ENCODE results near the gene PGBD2. TPM values are rescaled to one million over a fixed set of nuclear protein-coding genes. Genes with fewer than 3 reads are reported as not detected.

The PGBD2 gene
- total and polyA plus RNA-seq, 10 of the 15 experiments (the other 5 are each of a cell fraction or from before 2014, with no cell fraction given), result 4.0 to 10.3 (median 4.5) TPM

DNA sequence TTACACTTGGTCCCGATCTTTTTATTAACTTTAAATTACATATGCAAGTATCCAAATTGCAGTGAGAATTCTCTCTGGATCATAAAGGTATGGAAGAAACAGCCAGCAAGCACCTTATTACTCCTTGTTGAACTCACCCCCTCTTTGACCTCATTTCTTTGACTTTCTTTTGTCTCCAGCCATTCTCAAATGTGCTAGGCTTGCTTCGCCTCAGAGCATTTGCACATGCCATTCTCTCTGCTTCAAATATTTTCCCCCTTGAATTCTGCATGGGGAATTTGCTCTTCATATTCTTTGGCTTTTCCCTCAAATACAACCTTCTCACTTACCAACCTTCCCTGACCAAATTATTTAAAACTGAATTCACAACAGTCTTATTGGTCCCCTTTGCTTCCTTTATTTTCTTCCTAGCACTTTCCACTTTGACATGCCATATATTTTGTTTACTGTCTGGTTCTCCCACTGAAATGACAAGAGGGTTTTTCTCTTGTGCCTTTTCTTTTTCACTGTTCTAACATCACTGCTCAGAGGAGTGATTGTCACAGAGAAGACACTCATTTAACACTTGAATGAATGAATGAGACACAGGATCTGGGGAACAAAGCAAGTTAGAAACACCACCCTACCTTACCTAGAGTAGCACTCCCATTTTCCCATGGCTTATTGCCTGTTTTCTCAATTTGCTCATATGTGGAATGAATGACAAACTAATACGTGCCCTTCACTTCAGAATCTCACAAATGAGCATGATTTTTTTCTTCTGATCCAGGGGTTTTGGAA lies 1.4 kb upstream of the PGBD2 start:
- ChIA-PET SMC1A (ENCODE audit: uncharacterized antibody, unreplicated experiment) (interaction anchor here (0.8 to 1.5 kb wide), 2 partner anchors 15 to 1515 kb away, joined by 3 to 4 read pairs; no protein-coding TSS in a partner anchor), CTCF (interaction anchor here (1.0 to 1.8 kb wide), 3 partner anchors 28 to 63 kb away, joined by 4 to 7 read pairs (median 4); partner anchors contain the start of gene ZNF692), POLR2A (no interaction called here), RAD21 (ENCODE audit: unreplicated experiment) (no interaction called here)
- no peak overlapping the region for H2AFZ ChIP-seq (ENCODE audit: control insufficient read depth, low read depth, low read length)
- WGBS (ENCODE audit: insufficient coverage, insufficient replicate concordance, low lambda C conversion rate, missing lambda C conversion rate), result 83% methylated on average over 3 of the region's 3 CpGs
- FAIRE-seq (no peak), ATAC-seq (no peak), DNase-seq (ENCODE audit: low read depth, low spot score) (no peak)
- H3K79me2 ChIP-seq (ENCODE audit: control insufficient read depth, insufficient read depth, low read length), result peaks cover 6% of the 10 kb centered on the region
- peaks cover 2% of the 10 kb centered on the region; the same call in 1 of the 2 replicates for H3K4me1 ChIP-seq (ENCODE audit: control insufficient read depth, insufficient read depth, low read length)
- H3K4me2 ChIP-seq (ENCODE audit: control insufficient read depth, insufficient read depth), result no peak overlapping the region
- no peak overlapping the region for H3K9ac ChIP-seq (ENCODE audit: control insufficient read depth, insufficient read depth, low read length)
- H3K4me3 ChIP-seq, result no peak overlapping the region
- intact Hi-C loops (cut with micrococcal nuclease; ENCODE audit: unreplicated experiment) (no loop called here), in situ Hi-C loops (cut with MboI) (no loop called here)
- H3K27ac ChIP-seq (ENCODE audit: control insufficient read depth, insufficient read depth), result no peak overlapping the region
- BruUV-seq (replicated peaks), result no TSS peak
- H4K20me1 ChIP-seq (ENCODE audit: control insufficient read depth, insufficient read depth), result no peaks in the 10 kb centered on the region
- TF ChIP-seq ASH2L (IDR thresholded peaks at IDR 0.05; ENCODE audit: borderline replicate concordance, low read depth) (no peak), STAT1 (conservative IDR thresholded peaks at IDR 0.05) (no peak), RAD21 (IDR thresholded peaks at IDR 0.05; ENCODE audit: insufficient read depth, low read depth, low read length) (no peak), ATF7 (IDR thresholded peaks at IDR 0.05; ENCODE audit: low read depth) (no peak)
- no peaks in the 10 kb centered on the region for H3K9me3 ChIP-seq (replicated peaks; ENCODE audit: control insufficient read depth, insufficient read depth, low read length)
- no peaks in the 10 kb centered on the region for H3K27me3 ChIP-seq (replicated peaks in 1 of 2; ENCODE audit: control insufficient read depth in 2 of 2, insufficient read depth in 2 of 2, low read length in 1 of 2)
- H3K36me3 ChIP-seq (ENCODE audit: control insufficient read depth in 2 of 2, insufficient read depth in 2 of 2, low read length in 1 of 2), result no peaks in the 10 kb centered on the region

DNA sequence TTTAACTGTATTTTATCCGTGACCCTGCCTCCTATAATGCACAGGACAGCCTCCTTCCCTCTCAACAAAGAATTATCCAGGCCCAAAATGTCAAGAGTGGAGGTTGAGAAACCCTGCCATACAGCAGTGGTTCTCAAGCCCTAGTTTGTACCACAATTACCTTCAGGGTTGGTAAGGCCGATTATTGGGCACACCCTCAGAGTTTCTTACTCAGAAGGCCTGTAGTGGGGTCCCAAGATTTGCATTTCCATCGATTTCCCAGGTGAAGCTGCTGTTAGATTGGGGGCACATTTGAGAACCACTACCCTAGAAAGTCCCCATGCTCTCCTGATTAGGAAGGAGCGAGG lies 400 bp upstream of the PGBD2 start:
- RAD21 ChIA-PET (ENCODE audit: unreplicated experiment), result interaction anchor here (1.0 to 1.9 kb wide), 2 partner anchors 32 to 79 kb away, joined by 3 to 9 read pairs; no protein-coding TSS in a partner anchor
- Histone ChIP-seq H3K4me1 (ENCODE audit: control insufficient read depth, insufficient read depth, low read length) (peaks cover 2% of the 10 kb centered on the region; the same call in 1 of the 2 replicates), H3K79me2 (ENCODE audit: control insufficient read depth, insufficient read depth, low read length) (peaks cover 6% of the 10 kb centered on the region), H2AFZ (ENCODE audit: control insufficient read depth, low read depth, low read length) (peak overlapping the region; percentile 97), H3K4me3 (peak overlapping the region; percentile 84), H3K9ac (ENCODE audit: control insufficient read depth, insufficient read depth, low read length) (peak overlapping the region; percentile 74), H3K27ac (ENCODE audit: control insufficient read depth, insufficient read depth) (peak overlapping the region; percentile 82), H3K36me3 (ENCODE audit: control insufficient read depth in 2 of 2, insufficient read depth in 2 of 2, low read length in 1 of 2) (no peaks in the 10 kb centered on the region), H3K4me2 (ENCODE audit: control insufficient read depth, insufficient read depth) (peak overlapping the region; percentile 55), H3K27me3 (replicated peaks in 1 of 2; ENCODE audit: control insufficient read depth in 2 of 2, insufficient read depth in 2 of 2, low read length in 1 of 2) (no peaks in the 10 kb centered on the region), H3K9me3 (replicated peaks; ENCODE audit: control insufficient read depth, insufficient read depth, low read length) (no peaks in the 10 kb centered on the region), H4K20me1 (ENCODE audit: control insufficient read depth, insufficient read depth) (no peaks in the 10 kb centered on the region)
- POLR2A ChIA-PET, result interaction anchor here (1.5 to 2.0 kb wide), 2 partner anchors 63 to 77 kb away, joined by 7 to 10 read pairs; no protein-coding TSS in a partner anchor
- BruUV-seq (replicated peaks), result TSS peak; percentile 99
- DNase-seq (ENCODE audit: low read depth, low spot score) (no peak), FAIRE-seq (peak; percentile 23), ATAC-seq (no peak; the same call in 1 of the 3 replicates)
- intact Hi-C loops (cut with micrococcal nuclease; ENCODE audit: unreplicated experiment), result loop anchor here (1.0 kb wide), 2 partner anchors 31 to 67 kb away; partner anchors contain the start of gene ZNF672
- in situ Hi-C loops (cut with MboI), result no loop called here
- SMC1A ChIA-PET (ENCODE audit: uncharacterized antibody, unreplicated experiment), result interaction anchor here (1.1 to 1.7 kb wide), 3 partner anchors 20 to 68 kb away, joined by 4 to 6 read pairs (median 4); partner anchors contain the start of genes ZNF672 and ZNF692
- CTCF ChIA-PET, result interaction anchor here (0.7 to 2.1 kb wide), 5 partner anchors 24 to 79 kb away, joined by 3 to 9 read pairs (median 4); partner anchors contain the start of gene SH3BP5L
- 11% methylated on average over 4 of the region's 4 CpGs for WGBS (ENCODE audit: insufficient coverage, insufficient replicate concordance, low lambda C conversion rate, missing lambda C conversion rate)
- no peak for TF ChIP-seq CREB1 (IDR thresholded peaks at IDR 0.05; ENCODE audit: low read depth)
- TF ChIP-seq, protein P1, sequence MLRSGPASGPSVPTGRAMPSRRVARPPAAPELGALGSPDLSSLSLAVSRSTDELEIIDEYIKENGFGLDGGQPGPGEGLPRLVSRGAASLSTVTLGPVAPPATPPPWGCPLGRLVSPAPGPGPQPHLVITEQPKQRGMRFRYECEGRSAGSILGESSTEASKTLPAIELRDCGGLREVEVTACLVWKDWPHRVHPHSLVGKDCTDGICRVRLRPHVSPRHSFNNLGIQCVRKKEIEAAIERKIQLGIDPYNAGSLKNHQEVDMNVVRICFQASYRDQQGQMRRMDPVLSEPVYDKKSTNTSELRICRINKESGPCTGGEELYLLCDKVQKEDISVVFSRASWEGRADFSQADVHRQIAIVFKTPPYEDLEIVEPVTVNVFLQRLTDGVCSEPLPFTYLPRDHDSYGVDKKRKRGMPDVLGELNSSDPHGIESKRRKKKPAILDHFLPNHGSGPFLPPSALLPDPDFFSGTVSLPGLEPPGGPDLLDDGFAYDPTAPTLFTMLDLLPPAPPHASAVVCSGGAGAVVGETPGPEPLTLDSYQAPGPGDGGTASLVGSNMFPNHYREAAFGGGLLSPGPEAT (IDR thresholded peaks at IDR 0.05; ENCODE audit: low read depth), result 0 out of 2 replicates have a peak, but pooled peaks have one; percentile 35
- TF ChIP-seq ZNF207 (IDR thresholded peaks at IDR 0.05; ENCODE audit: borderline replicate concordance), result no peak
- TF ChIP-seq, protein P2, sequence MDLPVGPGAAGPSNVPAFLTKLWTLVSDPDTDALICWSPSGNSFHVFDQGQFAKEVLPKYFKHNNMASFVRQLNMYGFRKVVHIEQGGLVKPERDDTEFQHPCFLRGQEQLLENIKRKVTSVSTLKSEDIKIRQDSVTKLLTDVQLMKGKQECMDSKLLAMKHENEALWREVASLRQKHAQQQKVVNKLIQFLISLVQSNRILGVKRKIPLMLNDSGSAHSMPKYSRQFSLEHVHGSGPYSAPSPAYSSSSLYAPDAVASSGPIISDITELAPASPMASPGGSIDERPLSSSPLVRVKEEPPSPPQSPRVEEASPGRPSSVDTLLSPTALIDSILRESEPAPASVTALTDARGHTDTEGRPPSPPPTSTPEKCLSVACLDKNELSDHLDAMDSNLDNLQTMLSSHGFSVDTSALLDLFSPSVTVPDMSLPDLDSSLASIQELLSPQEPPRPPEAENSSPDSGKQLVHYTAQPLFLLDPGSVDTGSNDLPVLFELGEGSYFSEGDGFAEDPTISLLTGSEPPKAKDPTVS (IDR thresholded peaks at IDR 0.05; ENCODE audit: low read depth, low read length), result no peak
- TF ChIP-seq MTA3 (IDR thresholded peaks at IDR 0.05; ENCODE audit: borderline replicate concordance, low read length), result no peak
- no peak for TF ChIP-seq ZBED1 (IDR thresholded peaks at IDR 0.05; ENCODE audit: borderline replicate concordance)
- no peak; the same call in 1 of the 2 replicates for TF ChIP-seq RUNX3 (IDR thresholded peaks at IDR 0.05; ENCODE audit: low read length)
